AG09319 (cell line): ENCODE measurements around the gene INA.

Source experiments
- DNase-seq: peaks from one replicate; pipeline ENCODE4 v3.0.0-alpha.2; 2010; ENCODE audit warnings: low read depth; ENCODE audit errors: extremely low read depth
- TF ChIP-seq, protein P1 (sequence below): IDR thresholded peaks from 2 replicates; pipeline ENCODE4 v1.5.1; 2011; ENCODE audit warnings: low read depth, mild to moderate bottlenecking, inconsistent platforms, low read length, moderate library complexity

INA gene

DNA sequence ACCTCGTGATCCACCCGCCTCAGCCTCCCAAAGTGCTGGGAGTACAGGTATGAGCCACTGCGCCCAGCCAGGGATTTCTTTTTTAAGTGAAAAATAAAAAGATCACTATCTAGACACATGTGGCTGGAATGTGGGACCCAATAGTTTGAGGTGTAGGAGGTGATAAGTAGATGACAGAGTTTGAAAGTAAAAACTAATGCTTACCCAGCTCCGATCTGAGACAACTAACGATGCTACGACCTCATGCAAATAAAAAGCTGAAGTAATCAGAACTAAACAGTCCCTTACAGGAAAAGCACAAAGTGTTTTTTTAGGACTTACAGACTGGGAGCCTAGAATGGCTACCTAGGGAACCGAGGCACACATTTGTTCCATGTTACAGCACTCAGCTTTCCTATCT, 51.0 kb downstream of the INA start:
- TF ChIP-seq, protein P1, sequence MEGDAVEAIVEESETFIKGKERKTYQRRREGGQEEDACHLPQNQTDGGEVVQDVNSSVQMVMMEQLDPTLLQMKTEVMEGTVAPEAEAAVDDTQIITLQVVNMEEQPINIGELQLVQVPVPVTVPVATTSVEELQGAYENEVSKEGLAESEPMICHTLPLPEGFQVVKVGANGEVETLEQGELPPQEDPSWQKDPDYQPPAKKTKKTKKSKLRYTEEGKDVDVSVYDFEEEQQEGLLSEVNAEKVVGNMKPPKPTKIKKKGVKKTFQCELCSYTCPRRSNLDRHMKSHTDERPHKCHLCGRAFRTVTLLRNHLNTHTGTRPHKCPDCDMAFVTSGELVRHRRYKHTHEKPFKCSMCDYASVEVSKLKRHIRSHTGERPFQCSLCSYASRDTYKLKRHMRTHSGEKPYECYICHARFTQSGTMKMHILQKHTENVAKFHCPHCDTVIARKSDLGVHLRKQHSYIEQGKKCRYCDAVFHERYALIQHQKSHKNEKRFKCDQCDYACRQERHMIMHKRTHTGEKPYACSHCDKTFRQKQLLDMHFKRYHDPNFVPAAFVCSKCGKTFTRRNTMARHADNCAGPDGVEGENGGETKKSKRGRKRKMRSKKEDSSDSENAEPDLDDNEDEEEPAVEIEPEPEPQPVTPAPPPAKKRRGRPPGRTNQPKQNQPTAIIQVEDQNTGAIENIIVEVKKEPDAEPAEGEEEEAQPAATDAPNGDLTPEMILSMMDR: no peak
- no peak for DNase-seq

DNA sequence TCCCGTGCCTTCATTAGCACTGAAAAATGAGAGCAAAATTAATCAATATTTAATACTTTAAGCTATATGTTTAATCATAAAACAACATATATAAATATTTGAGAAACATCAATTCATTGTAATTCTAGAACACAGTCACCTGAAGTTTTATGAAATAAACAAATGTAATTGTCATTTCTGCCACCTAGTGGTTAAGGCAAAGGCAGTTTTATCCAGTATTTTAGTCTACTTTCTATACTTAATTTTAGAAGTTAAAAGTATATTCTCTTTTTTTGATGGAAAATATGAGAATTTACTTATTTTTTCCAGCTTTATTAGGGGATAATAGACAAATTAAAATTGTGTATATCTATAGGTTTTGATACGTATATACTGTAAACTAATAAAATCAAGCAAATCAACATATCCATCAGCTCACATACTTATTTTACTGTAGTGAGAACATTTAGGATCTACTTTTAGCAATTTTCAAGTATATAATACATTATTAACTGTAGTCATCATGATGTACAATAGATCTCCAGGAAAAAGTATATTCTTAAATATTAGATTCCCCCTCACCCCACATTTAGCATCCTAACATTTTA, 57.1 kb downstream of the INA start:
- no peak for DNase-seq

DNA sequence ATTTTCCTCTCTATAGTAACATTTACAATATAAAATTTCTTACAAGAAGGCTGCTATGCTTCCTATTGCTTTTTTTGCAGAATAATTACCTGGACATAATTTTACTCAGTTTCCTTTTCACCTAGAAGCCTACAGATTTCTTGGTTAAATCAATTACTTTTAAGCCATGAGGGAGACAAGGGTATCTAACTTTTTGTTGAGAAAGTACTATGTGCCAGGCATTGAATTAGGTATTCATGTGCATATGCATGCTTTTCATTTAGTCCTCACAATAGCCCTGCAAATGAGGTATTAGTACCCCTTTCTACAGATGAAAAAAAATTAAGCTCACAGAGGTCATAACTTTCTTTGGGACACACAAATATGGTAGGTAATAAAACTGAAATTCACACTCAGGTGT, 57.6 kb downstream of the INA start:
- TF ChIP-seq, protein P1: no peak

More for the DNA sequence above, 57.1 kb downstream of the INA start:
- TF ChIP-seq, protein P1: peak; percentile 62

DNA sequence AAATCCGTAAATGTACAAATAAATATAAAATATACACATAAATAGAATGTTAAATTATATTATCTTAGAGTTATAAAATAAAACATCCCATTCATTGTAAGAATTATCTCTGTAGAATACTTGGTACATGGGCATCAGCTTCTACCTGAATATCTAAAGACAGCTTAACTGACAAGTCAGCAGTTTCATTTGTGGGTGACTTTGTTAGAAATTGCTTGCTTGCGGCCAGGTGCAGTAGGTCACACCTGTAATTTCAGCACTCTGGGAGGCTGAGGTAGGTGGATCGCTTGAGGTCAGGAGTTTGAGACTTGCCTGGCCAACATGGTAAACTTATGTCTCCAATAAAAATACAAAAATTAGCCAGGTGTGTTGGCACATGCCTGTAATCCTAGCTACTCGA, 59.4 kb downstream of the INA start:
- DNase-seq: no peak
- TF ChIP-seq, protein P1: no peak

More for the DNA sequence above, 57.6 kb downstream of the INA start:
- DNase-seq: no peak
